ENCODE results near the gene YARS2. TPM values are rescaled to one million over a fixed set of nuclear protein-coding genes. Genes with fewer than 3 reads are reported as not detected.

YARS2 gene
- total and polyA plus RNA-seq, 9 of the 15 experiments (the other 6 are each of a cell fraction or from before 2014, with no cell fraction given): 15.2 to 40.9 (median 28.7) TPM

DNA sequence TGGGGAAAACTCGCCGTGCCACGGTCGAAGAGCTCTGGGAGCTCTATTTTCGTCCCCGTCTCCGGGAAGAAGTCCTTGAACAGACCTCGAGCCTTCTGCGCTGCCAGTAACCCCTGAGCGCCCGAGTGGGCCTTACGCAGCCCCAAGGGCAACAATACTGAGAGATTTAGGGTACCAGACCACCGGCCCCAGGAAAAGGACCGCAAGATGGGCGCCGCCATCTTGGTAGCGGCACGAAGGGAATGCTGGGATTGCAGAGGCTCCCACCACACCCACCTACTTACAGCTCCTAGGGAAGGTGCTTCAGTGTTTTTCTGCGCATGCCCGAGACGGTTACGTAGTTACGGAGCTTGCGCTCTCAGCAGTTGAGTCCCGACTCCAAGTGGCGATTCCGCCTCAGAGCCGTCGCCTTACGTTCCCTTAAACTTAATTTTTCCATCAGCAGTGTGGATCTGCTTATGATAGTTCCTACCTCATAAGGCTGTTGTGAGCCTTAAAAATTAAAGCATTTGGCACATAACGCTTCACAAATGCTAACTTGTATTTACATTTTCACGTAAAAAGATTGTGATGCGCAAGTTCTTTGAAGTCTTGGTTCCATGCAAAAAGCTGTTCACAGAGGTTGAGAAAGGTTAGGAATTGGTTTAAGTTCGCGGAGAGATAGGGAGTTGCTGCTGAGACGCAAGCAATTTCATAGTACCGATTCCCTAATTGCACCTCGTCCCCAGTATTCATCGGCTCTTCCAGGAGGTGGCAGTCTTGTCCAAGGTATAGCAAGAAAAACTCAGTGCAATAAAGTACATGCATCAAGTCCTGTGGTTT is at the start of gene YARS2 (continued):
- TF ChIP-seq MTA3 (IDR thresholded peaks at IDR 0.05; ENCODE audit: borderline replicate concordance) (peak; percentile 43; the same call in 1 of the 2 replicates), POU5F1 (IDR thresholded peaks at IDR 0.05; ENCODE audit: borderline replicate concordance, low read depth, low read length, partially characterized antibody) (no peak), RAD51 (IDR thresholded peaks at IDR 0.05; ENCODE audit: borderline replicate concordance, low read depth) (no peak), SREBF1 (IDR thresholded peaks at IDR 0.05; ENCODE audit: borderline replicate concordance, low read depth, low read length) (no peak), HNRNPUL1 (IDR thresholded peaks at IDR 0.05; ENCODE audit: low read length) (no peak), ZNF76 (CRISPR knock-in tag; IDR thresholded peaks at IDR 0.05; ENCODE audit: borderline replicate concordance) (peak; percentile 71; the same call in 1 of the 2 replicates), STAT5A (IDR thresholded peaks at IDR 0.05; ENCODE audit: borderline replicate concordance, low read length) (no peak), RCOR1 (IDR thresholded peaks at IDR 0.05; ENCODE audit: borderline replicate concordance in 1 of 2, low read depth in 2 of 2, low read length in 2 of 2) (0 out of 4 replicates have a peak, but pooled peaks of 1 of the 2 experiments have one; percentile 7), ZNF124 (CRISPR knock-in tag; IDR thresholded peaks at IDR 0.05) (no peak), ETV5 (CRISPR knock-in tag; IDR thresholded peaks at IDR 0.05; ENCODE audit: low read depth) (0 out of 2 replicates have a peak, but pooled peaks have one; percentile 0), ILK (tag; IDR thresholded peaks at IDR 0.05; ENCODE audit: borderline replicate concordance, low read depth) (no peak), PRMT5 (CRISPR knock-in tag; IDR thresholded peaks at IDR 0.05) (no peak), FOS (IDR thresholded peaks at IDR 0.05; ENCODE audit: extremely low read depth, insufficient read length) (no peak), PYGO2 (tag; IDR thresholded peaks at IDR 0.05) (no peak; the same call in 1 of the 2 replicates)
- TF ChIP-seq, protein P1, sequence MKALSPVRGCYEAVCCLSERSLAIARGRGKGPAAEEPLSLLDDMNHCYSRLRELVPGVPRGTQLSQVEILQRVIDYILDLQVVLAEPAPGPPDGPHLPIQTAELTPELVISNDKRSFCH (CRISPR knock-in tag; IDR thresholded peaks at IDR 0.05): no peak
- TF ChIP-seq, protein P1 (tag; IDR thresholded peaks at IDR 0.05): 0 out of 2 replicates have a peak, but pooled peaks have one; percentile 9
- TF ChIP-seq, protein P2, sequence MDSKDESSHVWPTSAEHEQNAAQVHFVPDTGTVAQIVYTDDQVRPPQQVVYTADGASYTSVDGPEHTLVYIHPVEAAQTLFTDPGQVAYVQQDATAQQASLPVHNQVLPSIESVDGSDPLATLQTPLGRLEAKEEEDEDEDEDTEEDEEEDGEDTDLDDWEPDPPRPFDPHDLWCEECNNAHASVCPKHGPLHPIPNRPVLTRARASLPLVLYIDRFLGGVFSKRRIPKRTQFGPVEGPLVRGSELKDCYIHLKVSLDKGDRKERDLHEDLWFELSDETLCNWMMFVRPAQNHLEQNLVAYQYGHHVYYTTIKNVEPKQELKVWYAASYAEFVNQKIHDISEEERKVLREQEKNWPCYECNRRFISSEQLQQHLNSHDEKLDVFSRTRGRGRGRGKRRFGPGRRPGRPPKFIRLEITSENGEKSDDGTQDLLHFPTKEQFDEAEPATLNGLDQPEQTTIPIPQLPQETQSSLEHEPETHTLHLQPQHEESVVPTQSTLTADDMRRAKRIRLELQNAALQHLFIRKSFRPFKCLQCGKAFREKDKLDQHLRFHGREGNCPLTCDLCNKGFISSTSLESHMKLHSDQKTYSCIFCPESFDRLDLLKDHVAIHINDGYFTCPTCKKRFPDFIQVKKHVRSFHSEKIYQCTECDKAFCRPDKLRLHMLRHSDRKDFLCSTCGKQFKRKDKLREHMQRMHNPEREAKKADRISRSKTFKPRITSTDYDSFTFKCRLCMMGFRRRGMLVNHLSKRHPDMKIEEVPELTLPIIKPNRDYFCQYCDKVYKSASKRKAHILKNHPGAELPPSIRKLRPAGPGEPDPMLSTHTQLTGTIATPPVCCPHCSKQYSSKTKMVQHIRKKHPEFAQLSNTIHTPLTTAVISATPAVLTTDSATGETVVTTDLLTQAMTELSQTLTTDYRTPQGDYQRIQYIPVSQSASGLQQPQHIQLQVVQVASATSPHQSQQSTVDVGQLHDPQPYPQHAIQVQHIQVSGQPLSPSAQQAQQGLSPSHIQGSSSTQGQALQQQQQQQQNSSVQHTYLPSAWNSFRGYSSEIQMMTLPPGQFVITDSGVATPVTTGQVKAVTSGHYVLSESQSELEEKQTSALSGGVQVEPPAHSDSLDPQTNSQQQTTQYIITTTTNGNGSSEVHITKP (IDR thresholded peaks at IDR 0.05; ENCODE audit: partially characterized antibody): no peak
- TF ChIP-seq, protein P3, sequence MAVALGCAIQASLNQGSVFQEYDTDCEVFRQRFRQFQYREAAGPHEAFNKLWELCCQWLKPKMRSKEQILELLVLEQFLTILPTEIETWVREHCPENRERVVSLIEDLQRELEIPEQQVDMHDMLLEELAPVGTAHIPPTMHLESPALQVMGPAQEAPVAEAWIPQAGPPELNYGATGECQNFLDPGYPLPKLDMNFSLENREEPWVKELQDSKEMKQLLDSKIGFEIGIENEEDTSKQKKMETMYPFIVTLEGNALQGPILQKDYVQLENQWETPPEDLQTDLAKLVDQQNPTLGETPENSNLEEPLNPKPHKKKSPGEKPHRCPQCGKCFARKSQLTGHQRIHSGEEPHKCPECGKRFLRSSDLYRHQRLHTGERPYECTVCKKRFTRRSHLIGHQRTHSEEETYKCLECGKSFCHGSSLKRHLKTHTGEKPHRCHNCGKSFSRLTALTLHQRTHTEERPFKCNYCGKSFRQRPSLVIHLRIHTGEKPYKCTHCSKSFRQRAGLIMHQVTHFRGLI (CRISPR knock-in tag; IDR thresholded peaks at IDR 0.05): no peak

Data from K562 (cell line).